ENCODE results near the gene ETF1. TPM values are rescaled to one million over a fixed set of nuclear protein-coding genes. Genes with fewer than 3 reads are reported as not detected.

ETF1 gene
- total RNA-seq, 2 donors from 2014 or later: 81.5 to 96.2 TPM

DNA sequence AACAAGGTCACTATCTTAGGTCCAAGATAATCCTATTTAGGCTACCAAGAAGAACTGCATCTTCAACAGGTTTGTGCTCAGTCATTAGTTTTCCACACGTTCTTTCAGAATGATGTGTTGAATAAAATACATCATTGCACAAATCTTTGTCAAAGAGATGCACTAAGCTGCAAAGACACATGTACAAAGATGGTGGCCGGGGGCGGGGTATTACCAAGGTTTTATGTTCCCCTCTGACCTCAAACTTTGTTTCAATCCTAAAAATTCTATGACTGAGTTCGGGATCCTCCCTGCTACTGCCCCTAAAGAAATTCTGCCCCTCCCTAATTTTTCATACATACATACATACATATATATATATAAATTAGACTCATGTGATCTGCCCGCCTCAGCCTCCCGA lies 17.9 kb upstream of the ETF1 start:
- H3K4me1 ChIP-seq: no peaks in the 10 kb centered on the region
- intact Hi-C loops (cut with DNase I): no loop called here
- H3K36me3 ChIP-seq: peaks cover 47% of the 10 kb centered on the region
- H3K27me3 ChIP-seq: no peaks in the 10 kb centered on the region
- TF ChIP-seq, protein P1, sequence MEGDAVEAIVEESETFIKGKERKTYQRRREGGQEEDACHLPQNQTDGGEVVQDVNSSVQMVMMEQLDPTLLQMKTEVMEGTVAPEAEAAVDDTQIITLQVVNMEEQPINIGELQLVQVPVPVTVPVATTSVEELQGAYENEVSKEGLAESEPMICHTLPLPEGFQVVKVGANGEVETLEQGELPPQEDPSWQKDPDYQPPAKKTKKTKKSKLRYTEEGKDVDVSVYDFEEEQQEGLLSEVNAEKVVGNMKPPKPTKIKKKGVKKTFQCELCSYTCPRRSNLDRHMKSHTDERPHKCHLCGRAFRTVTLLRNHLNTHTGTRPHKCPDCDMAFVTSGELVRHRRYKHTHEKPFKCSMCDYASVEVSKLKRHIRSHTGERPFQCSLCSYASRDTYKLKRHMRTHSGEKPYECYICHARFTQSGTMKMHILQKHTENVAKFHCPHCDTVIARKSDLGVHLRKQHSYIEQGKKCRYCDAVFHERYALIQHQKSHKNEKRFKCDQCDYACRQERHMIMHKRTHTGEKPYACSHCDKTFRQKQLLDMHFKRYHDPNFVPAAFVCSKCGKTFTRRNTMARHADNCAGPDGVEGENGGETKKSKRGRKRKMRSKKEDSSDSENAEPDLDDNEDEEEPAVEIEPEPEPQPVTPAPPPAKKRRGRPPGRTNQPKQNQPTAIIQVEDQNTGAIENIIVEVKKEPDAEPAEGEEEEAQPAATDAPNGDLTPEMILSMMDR (IDR thresholded peaks at IDR 0.05): no peak
- H3K27ac ChIP-seq: no peak overlapping the region
- no peak overlapping the region for H3K9ac ChIP-seq (ENCODE audit: low read depth in 2 of 2, low read length in 2 of 2)
- no peak overlapping the region for H3K4me3 ChIP-seq
- DNase-seq: no peak
- H3K9me3 ChIP-seq: no peaks in the 10 kb centered on the region

DNA sequence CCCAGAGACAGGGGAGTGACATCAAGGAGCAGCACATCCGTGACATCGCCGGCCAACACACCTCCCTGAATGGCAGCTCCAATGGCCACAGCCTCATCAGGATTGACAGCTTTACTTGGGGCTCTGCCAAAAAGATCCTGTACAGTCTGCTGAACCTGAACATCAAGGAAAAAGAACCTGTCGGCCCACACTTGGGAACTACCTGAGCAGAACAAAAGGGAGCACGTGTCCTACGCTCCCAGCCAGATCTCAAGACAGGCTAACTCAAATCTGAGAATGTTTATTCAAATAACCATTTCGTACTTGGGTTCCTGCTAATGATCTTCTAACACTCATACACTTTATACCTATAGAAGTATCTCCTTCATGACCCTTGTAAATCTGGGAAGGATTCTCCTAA lies 16.9 kb upstream of the ETF1 start:
- TF ChIP-seq, protein P1 (IDR thresholded peaks at IDR 0.05): no peak
- no peaks in the 10 kb centered on the region for H3K27me3 ChIP-seq
- no peak for DNase-seq

DNA sequence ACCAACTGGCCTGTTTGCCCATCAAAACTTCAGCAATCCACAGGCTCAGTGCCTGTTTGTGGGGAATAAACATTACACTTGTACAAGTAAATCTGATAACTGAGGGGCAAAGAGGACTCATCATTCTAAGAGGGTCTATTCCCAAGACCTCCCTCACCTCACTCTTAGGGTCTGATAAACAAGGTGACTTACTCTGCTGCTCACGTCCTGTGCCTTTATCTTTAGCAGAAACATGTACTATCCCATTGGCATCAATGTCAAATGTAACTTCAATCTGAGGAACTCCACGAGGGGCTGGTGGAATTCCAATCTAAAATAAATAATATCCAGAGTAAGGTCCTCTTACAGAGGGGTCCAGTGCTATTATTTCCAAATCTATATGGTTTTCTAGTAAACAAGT lies 14.6 kb upstream of the ETF1 start:
- no peaks in the 10 kb centered on the region for H3K9me3 ChIP-seq
- no peak overlapping the region for H3K4me3 ChIP-seq
- no peak for DNase-seq
- H3K27me3 ChIP-seq: no peaks in the 10 kb centered on the region
- TF ChIP-seq, protein P1 (IDR thresholded peaks at IDR 0.05): no peak
- H3K36me3 ChIP-seq: peaks cover 39% of the 10 kb centered on the region
- H3K4me1 ChIP-seq: no peaks in the 10 kb centered on the region
- intact Hi-C loops (cut with DNase I): no loop called here
- no peak overlapping the region for H3K27ac ChIP-seq
- no peak overlapping the region for H3K9ac ChIP-seq (ENCODE audit: low read depth in 2 of 2, low read length in 2 of 2)

More for the DNA sequence above, 16.9 kb upstream of the ETF1 start:
- Histone ChIP-seq H3K27ac (no peak overlapping the region), H3K4me3 (no peak overlapping the region), H3K4me1 (no peaks in the 10 kb centered on the region), H3K9me3 (no peaks in the 10 kb centered on the region), H3K36me3 (peaks cover 39% of the 10 kb centered on the region), H3K9ac (ENCODE audit: low read depth in 2 of 2, low read length in 2 of 2) (no peak overlapping the region)
- intact Hi-C loops (cut with DNase I): no loop called here

DNA sequence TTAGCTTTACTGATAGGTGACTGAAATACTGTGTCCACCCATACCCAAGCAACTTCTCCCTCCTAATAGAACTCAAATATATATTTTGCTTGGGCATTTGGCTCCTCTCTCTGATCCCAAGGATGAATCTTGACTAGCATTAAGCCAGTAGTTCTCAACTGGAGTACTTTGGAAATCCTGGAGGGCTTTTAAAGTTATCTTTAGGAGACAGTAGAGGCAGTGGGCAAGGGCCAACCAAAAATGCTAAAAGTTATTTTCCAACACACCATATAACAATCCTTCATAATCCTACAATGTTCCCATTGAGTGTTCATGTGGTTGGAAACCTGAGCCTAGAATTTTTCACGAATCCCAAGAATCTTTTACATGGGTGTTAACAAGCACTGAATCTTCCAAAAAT lies 11.1 kb upstream of the ETF1 start:
- H3K27ac ChIP-seq: no peak overlapping the region
- no peak for DNase-seq
- no peak overlapping the region for H3K4me3 ChIP-seq
- H3K9me3 ChIP-seq: no peaks in the 10 kb centered on the region
- peaks cover 20% of the 10 kb centered on the region for H3K36me3 ChIP-seq
- no peaks in the 10 kb centered on the region for H3K4me1 ChIP-seq
- intact Hi-C loops (cut with DNase I): no loop called here
- H3K27me3 ChIP-seq: no peaks in the 10 kb centered on the region
- TF ChIP-seq, protein P1 (IDR thresholded peaks at IDR 0.05): no peak
- H3K9ac ChIP-seq (ENCODE audit: low read depth in 2 of 2, low read length in 2 of 2): no peak overlapping the region

DNA sequence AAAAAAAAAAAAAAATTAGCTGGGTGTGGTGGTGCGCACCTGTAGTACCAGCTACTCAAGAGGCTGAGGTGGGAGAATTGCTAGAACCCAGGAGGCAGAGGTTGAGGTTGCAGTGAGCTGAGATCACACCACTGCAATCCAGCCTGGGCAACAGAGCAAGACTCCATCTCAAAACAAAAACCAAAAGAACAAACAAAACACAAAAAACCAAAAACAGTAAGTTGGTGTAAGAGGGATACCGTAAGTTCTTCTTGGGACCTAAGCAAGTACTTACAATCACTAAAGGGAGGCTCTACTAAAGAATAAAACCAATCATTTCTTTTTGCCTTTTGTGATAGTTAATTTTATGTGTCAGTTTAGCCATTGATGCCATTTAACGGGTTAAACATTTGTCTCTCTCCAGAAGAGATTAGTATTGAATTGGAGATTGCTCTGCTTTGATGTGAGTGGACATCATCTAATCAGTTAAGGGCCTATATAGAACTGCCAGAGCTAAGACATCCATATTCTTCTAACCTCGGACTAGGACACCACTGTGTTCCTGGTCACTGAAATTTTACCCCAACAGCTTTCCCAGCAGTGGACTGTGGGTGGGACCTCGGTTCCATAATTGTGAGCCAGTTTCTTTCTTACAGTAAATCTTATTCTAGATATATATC lies 10.5 kb upstream of the ETF1 start:
- no peaks in the 10 kb centered on the region for H3K4me1 ChIP-seq
- H3K9me3 ChIP-seq: no peaks in the 10 kb centered on the region
- DNase-seq: no peak
- intact Hi-C loops (cut with DNase I): no loop called here
- H3K36me3 ChIP-seq: peaks cover 18% of the 10 kb centered on the region
- no peak overlapping the region for H3K27ac ChIP-seq
- H3K9ac ChIP-seq (ENCODE audit: low read depth in 2 of 2, low read length in 2 of 2): no peak overlapping the region
- H3K27me3 ChIP-seq: no peaks in the 10 kb centered on the region
- no peak overlapping the region for H3K4me3 ChIP-seq
- TF ChIP-seq, protein P1 (IDR thresholded peaks at IDR 0.05): no peak
